IMR-90 (cell line): ENCODE measurements around the gene ILDR2.

Experiments
- CHD1 ChIP-seq: IDR thresholded peaks from 2 replicates; pipeline ENCODE4 v1.6.1; 2012; ENCODE audit warnings: low read depth, low read length, improper control_type of control experiment
- CTCF ChIP-seq: conservative IDR thresholded peaks from 2 replicates; pipeline ENCODE4 v1.5.1; 2012; ENCODE audit warnings: mild to moderate bottlenecking, low read depth, low read length, improper control_type of control experiment
- MAFK ChIP-seq: IDR thresholded peaks from 2 replicates; pipeline ENCODE4 v1.6.1; 2012; ENCODE audit warnings: low read depth, low read length, improper control_type of control experiment
- SMC3 ChIP-seq: fragments of 150-350 bp; IDR thresholded peaks from 2 replicates; pipeline ENCODE4 v1.6.1; 2016; ENCODE audit warnings: low read depth, mild to moderate bottlenecking, antibody characterized with exemption, low read length, moderate library complexity

DNA sequence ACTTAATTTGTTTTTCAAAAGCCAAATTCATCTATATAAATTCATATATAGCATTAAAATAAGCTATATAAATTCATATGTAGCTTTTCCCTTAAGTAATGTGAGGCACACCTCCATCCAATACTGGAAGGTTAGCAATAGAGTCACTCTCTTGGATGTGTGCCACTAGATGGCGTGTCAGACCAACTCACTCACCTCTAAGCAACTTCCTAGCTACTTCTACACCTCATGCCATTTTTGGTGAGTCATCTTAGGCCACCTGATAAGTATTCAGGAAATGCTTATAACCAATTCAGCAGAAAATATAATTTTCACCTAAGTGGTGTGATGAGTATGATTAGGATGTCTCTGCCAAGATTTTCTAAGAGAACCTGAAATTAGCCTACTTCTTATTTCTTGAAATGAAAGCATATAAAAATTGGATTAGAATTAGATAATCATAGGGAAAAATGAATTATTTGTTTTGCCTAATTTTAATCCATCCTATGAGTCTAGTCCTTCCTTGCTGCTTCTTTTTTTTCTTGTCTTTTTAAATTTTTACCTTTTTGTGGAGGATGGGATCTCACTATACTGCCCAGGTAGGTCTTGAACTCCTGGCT lies 64.8 kb downstream of the ILDR2 start:
- no peak for TF ChIP-seq MAFK
- no peak for TF ChIP-seq CHD1
- peak; percentile 68 for TF ChIP-seq CTCF
- TF ChIP-seq SMC3: peak; percentile 50
